SIG-M5 treated with dmso at 0.1 percent for 504 hours (cell line): ENCODE measurements around the gene UBE2J1.

ENCODE experiments used
- DNase-seq: peaks from one replicate; lab custom pipeline; 2025; ENCODE audit not compliant: unreplicated experiment; lab: John Stamatoyannopoulos, UW

The UBE2J1 gene

DNA sequence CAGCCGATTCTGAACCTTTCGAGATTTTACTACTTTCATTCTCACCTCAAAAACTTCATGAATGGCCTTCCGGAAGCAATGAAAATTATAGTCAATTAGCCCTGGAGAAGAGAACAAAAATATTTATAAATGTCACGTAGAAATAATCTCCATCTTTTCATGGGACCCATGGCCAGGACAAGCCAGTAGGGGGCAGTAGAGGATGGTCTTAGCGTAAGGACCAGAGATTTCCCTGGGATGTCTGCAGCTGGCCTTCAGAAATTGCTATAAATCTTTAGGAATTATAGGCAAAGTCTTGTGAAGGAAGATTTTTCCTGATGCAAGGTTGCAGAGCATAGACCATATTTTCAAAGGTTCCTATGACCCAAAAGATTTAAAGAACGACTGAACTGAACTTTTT lies 15.6 kb upstream of the UBE2J1 start:
- peak; percentile 35 for DNase-seq

DNA sequence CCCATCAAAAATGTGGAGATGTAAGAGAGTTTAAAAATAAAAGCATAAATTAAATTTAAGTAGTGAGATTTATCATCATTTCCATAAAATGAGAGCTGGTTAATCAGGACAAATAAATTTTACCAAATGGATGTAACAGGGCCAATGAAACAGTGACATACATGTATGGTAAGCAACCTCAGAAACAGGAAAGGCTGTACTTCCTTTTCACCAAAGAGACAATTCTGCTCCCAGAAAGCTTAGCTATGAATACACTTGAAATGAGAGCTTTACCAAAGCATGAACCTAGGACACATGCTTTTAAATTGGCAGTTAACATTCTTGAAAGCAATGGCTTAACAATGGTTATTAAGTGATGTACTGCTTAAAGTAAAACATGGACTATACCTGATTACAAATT lies 12.1 kb upstream of the UBE2J1 start:
- no peak for DNase-seq

DNA sequence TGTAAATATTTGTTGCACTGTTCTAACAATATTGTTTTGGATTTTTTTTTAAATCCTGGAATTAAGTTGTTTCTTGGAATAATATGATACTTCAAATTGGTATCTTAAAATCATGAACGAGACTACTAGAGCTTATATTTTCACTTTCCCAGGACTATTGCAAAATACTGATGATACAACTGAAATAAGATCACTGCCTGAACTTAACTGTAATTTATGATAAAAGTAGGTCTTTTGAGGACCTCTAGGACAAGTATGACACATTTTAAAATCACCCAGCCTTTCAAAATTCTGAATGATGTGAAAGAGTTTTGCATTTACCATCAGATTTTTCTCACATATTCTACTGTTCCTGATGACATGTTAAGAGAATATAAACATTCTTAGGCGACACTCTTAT lies 8.6 kb upstream of the UBE2J1 start:
- DNase-seq, result no peak

DNA sequence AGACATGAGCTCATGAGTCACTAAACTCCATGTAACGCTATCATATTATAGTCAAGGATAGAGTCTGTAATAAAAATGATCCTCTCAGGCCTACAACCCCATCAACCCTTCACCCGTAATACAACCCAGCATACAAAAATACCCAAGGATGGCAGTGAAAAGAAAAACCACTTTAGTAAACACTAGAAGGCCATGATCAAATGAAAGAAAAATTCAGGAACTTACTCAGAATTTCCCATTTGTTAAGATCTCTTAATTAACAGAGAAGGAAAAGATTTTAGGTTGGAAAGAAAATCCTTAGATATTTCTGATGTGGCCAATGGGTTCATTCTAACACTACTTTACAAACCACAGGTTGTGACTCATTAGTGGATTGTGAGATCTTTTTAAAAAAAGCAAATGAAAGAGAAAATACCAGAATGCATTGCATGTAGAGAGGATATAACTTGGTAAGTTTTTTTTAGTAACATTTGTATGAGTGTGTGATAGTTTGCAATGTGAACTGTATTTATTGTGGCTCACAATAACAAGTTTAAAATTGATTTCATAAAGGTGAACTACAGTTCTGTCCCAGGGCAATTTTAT lies 8.0 kb upstream of the UBE2J1 start:
- peak; percentile 56 for DNase-seq

DNA sequence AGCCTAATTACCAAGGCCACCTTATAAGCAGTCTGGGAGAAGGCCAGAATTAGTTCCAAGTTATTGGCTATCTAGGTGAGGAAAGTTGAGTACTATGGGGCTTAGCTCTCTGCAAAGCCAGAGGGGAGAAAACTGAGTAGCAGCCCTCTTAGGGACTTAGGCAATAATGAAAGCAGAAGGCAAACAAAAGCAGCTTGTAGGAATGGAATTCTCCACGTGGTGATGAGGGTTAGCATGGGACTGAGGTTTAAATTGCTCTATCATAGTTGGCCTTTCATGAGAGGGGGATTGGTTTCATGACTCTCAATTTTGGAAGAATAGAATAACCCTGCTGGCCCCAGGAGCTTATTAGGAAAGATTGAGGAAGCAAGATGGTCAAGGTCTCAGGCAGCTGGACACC lies 7.0 kb upstream of the UBE2J1 start:
- DNase-seq, result peak; percentile 40

DNA sequence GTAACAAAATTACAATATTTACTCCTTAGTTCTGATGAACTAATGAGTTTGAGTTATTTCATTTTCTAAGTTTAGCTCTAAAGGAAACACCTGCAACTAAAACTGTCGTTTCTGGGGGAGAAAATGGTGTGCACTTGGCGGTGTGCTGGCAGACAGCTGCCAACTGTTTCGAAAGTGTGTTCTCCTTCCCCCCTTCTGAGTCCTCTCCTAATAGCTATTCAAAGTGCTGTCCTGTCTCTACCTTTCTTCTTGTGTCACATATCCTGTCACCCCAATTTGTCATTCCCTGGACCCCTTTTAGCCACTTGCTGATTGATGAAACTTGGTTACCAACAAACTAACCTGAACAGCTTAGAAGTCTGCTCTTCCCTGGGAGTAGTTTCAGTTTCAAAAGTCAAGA lies 4.9 kb upstream of the UBE2J1 start:
- peak; percentile 14 for DNase-seq

DNA sequence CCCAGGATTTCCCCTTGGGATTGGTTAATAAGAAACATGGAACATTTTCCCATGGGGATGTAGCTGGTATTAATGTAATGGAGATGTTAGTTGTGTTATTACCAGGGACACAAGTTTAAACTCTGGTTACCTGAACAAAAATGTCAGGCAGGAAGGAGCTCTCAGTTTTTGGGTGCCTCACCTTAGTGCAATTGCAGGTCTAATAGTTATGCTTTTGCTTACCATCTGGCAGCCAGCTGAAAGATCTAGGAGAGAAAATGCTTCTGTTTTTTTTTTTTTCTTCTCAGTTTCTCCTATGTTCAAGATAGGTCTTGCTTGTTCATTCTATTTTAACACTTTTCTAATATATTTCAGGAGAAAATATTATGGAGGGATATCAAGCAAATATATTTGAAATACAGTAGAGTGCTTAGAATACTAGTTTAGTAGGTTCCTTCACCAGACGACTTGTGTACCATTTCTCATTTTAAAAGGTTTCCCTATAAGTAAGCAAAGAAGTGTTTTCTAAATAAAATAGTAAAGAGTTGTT lies 4.2 kb upstream of the UBE2J1 start:
- DNase-seq, result no peak

DNA sequence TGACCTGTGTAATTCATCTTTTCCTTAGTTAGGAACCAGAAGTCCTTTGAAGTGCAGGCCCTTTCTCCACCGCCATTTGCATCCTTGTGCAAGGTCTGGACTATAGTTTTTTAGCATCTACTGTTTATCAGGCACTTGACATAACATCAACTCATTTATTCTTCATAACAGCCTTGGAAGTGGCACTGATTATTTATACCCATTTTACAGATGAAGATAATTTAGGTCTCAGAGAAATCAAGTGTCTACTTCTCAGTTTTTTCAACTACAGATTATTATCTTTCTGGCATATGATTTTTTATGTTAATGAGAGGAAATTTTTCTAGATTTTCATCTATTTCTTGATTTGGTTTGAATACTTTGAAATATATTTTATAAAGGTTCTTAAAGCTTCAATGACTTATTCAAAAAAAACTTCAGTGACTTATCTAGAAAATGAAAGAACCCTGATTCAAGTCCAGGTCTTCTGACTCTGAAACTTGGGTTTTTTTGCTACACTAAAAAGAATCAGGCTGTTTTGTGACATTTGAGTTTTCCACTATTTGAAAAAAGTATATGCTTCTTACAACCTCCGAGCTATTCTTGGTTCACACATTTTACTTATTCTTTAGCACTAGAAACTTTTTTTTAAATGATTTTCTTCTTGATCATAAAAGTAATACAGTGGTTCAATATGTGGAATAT lies 3.1 kb upstream of the UBE2J1 start:
- DNase-seq, result no peak

DNA sequence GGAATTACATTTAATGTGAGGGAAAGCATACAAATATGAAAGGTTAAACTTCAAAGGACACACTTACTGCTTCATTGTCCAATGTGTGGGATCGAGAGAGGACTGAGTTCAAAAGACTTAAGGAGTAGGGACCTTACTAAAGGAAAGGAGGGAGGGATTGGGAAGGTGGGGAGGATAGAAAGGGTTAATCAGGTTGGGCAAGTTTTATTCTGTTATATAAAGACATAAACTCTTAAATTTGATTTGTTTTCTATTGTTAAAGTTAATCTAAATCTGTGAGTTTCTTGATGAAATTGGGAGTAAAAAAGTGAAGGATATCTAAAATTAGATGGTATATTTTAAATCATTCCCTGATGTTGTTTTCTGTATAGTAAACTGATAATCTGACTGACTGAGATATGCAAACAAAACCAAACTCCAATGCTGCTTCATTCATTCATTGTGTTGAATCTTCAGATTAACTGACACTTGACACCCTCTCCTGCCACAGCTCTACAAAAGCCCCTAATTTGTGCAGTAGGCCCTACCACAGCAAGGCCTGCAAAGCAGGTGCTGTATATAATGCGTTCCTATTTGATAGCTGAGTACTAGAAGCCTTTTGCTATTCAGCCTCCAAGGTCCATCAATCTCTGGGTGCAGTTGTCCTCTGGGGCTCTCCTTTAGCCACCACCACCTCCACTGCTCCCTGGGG lies 1.3 kb upstream of the UBE2J1 start:
- DNase-seq, result no peak

DNA sequence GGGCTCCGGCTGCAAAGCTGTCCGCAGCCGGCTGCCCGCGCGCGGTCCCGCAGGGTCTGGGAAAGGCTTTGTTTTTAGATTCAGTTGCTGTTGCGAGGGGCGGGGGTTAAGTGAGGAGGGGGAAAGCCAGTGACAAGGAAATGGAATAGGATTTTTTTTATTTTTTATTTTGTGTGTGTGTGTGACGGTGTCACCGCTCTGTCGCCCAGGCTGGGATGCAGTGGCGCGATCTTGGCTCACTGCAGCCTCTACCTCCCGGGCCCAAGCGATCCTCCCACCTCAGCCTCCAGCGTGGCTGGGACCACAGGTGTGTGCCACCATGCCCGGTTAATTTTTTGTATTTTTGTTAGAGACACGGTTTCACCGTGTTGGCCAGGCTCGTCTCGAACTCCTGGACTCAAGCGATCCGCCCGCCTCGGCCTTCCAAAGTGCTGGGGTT lies 615 bp upstream of the UBE2J1 start:
- DNase-seq, result no peak

DNA sequence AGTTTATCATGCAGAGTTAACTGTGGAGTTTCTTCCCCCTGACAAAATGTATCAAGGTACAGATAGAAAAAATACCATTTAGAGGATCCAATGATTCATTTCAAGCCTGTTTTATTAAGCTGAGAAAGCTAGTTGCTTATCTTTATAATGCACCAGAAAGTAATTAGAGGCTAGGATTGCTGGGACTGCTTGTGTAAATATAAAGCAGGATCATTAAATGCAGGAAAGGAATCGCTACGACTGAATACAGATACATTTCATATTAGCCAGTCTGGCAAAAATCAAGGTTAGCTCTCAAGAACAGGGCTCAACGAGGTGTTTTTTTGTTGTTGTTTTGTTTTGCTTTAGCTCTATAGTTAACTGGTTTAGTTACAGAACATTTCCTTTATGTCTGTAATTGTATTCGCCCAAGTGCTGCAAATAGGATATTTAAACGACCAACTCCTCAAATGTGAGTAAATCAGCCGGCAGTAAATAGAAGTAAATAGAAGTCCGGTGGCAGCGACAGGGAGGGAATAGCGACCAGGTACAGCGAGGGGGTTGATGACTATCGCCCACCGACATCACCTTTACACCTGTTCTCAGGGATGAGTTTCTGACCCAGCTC lies 748 bp downstream of the UBE2J1 start:
- DNase-seq, result no peak

DNA sequence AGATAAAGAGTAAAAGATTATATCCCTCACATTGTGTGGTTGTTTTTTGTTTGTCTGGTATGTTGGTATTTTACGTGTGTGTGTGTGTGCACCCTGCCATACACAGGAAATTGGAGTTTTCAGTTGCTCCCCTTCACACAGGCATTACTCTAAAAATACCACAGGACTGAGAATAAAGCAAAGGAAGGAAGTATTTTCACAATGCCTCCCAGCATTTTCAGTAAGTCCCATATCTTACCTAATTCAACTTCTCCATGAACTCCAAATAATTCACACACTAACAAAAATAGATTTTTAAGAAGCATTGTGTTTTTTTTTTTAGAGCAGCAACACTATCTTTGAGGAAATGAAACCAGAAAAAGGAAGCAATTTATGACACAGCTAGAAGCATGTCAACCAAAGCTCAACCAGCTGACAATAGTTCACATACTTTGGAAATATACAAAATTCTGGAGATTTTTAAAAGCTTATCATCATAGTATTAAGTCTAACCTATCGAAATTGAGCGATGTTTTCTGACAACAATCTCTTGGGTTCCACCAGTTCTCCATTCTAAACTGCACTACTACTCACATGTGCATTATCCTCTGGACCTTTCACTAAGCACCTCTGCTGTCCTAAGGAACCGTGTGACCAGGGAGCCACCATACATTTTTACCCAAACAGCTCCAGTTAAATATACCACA lies 2.1 kb downstream of the UBE2J1 start:
- peak; percentile 96 for DNase-seq

DNA sequence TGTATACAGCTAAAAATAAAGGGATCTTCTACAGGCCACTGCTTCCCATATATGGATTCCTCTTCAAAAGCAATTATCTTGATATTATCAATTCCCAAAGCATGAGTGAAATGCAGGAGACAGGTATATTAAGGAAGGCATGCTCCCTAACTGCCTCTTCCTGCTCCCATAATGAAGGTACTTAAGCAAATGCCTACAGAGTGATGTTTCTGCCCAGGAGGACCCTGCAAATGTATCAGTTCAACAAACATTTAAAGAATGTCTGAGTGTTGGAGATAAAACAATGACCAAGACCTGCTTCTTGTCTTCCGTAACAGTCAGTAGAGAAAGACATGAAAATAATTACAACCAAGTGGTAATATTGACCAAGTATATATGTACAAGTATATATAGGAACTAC lies 4.2 kb downstream of the UBE2J1 start:
- DNase-seq, result no peak

DNA sequence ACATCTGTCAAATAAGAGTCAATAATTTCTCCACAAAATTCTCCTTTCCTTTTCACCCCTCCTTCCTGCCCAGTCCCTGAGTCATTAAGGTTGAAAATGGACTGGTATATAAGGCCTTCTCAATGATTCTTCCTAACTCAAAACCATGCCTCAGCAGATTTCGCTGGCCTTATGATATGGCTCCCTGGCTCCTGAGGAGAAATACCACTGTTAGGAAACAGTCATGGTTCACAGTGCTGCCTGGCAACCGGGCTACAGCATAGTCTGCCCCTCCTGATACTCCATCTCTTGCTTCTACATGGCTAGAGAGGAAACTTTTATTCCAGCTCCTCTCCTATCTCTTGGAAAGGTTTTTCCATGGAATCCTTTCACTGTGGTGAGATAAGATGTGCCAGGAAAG lies 4.7 kb downstream of the UBE2J1 start:
- no peak for DNase-seq

DNA sequence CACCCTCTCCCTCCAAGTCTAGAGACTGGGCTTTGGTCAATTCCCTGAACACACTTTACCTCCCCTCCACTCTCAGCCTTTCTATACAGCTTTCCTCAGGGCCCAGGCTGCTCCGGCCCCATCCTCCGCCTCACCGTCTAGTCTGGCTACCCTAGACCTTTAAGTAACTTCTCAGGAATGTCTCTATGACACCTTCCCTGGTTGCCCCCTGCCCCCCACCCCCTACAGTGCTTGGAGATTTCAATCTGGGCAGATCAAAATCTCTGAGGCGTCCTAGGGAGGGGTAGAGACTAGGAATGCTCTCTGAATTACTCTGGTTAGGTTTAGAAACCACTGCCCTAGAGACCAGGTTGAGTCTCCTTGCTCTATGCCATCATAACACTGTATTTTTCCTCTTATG lies 6.1 kb downstream of the UBE2J1 start:
- DNase-seq, result no peak

DNA sequence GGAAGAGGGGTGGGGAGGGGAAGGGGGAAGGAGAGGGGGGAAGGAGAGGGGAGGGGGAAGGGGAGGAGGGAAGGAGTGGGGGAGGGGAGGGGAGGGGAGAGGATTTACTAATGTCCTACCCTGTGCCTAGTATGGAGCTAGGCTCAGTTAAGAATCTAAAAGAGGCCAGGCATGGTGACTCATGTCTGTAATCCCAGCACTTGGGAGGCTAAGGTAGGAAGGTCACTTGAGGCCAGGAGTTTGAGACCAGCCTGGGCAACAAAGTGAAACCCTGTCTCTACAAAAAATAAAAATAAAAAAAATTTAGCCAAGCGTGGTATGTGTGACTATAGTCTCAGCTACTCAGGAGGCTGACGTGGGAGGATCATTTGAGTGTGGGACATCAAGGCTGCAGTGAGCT lies 13.0 kb downstream of the UBE2J1 start:
- DNase-seq, result no peak

DNA sequence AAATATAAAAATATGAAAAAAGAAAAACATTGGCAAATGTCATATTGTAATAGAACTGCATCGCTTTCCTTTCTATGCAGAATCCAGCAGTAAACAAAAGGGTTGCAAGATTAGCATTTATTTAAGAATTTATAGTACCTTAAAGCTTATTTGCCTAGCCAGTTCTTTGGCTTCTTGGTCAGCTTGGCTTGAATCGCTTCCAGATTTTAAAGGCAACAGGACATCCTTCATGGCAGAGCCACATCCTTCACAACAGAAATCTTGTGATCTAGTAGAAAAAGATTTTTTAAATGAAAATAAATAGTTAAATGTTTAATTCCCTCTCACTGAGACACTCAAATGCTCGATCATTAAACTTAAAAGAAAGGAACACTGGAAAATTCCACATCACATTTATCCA lies 17.4 kb downstream of the UBE2J1 start:
- DNase-seq, result no peak

DNA sequence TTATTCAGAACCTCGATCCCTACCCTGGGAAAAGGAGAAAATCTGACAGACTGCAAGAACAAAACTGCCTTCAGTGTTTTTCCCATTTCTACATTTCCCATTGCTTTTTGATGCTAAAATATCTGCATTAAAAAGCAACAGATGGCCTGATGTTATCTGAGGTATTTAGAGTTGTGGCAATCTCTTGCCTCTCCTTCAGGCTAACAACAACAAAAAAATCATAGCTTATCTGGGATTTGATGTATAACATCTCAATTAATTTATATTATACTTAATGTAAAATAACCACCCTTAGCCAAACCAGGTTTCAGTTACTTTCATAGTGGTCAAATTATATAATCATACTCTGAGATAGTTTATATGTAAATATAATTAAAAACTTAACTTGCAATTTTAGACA lies 21.6 kb downstream of the UBE2J1 start:
- DNase-seq, result no peak

DNA sequence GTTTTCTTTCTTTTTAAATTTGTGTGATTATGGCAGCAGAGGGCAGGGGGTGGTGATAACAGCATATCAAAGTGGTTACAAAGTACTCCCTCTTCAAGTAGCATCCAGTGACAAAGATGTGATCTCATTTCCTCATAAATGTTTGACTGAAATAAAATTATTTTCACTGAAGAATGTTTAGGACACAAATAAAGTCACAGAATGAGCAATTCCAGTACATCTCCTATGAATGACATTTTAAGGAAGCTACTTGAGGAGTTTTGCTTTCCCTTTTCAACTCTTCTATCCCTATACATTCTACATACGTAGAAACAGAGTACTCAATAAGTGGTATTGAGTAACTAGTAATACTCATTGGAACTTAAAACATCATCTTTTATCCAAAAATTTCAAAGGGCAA lies 23.5 kb downstream of the UBE2J1 start:
- DNase-seq, result no peak

DNA sequence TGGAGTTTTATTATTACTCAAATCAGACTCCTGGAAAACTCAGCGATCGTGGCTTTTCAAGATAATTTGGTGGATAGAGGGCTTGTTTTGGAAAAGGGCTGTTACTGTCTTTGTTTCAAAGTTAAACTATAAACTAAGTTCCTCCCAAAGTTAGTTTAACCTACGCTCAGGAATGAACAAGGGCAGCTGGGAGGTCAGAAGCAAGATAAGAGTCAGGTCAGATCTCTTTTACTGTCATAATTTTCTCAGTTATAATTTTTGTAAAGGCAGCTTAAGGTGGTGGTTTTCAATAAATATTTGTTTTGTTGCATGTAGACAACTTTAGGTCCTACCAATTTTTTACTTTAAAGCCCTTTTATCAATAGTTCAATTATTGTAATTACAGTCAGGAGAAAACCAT lies 28.2 kb downstream of the UBE2J1 start:
- DNase-seq, result no peak

DNA sequence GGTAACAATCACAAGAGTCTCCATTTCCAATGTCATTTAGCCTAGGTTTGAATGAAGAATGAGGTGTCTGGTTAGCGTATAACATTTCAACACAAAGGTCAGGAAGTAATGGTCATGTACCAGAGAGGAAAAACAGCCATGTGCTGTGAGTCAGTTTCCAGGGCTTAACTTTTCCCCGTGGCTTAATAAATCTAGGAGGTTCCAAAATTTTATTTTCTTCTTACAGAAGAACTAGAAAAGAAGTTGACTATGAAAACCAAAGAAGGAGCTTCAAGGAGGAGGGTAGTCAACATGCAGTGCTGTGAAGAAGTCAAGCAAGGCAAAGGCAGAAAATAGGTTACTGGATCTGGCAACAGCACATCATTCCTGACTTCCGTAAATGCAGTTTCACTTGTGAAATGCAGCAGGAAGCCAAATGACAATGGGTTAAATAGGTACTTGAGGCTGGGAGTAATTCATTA lies 29.0 kb downstream of the UBE2J1 start:
- DNase-seq, result peak; percentile 77
